ENCODE results near the gene SLC2A4.

SLC2A4 gene

GRCh38 chr17:7313088-7313889 is 31.8 kb downstream of the SLC2A4 start:
- H3K9me3 ChIP-seq (ENCODE audit: control insufficient read depth in 1 of 2, low read length in 2 of 2), result no peaks in the 10 kb centered on the region
- H3K9ac ChIP-seq (ENCODE audit: low read depth in 1 of 2, low read length in 2 of 2), result peak overlapping the region in 1 of 2 donors; percentile 21
- H3K4me3 ChIP-seq (ENCODE audit: low read depth in 1 of 2, low read length in 2 of 2), result no peak overlapping the region
- no peaks in the 10 kb centered on the region for H3K27me3 ChIP-seq (ENCODE audit: control insufficient read depth in 1 of 2, insufficient read depth in 2 of 2, low read length in 2 of 2)
- no peak overlapping the region for H3K27ac ChIP-seq (ENCODE audit: low read depth, low read length)
- peaks cover 52 to 62% of the 10 kb centered on the region in 2 donors for H3K36me3 ChIP-seq (ENCODE audit: control insufficient read depth in 1 of 2, insufficient read depth in 2 of 2, low read length in 2 of 2)
- peaks cover 41 to 43% of the 10 kb centered on the region in 2 donors for H3K4me1 ChIP-seq (ENCODE audit: control insufficient read depth in 1 of 2, insufficient read depth in 2 of 2, low read length in 2 of 2)

- Histone ChIP-seq H3K9me3 (ENCODE audit: control insufficient read depth in 1 of 2, low read length in 2 of 2) (no peaks in the 10 kb centered on the region), H3K36me3 (ENCODE audit: control insufficient read depth in 1 of 2, insufficient read depth in 2 of 2, low read length in 2 of 2) (peaks cover 60 to 70% of the 10 kb centered on the region in 2 donors), H3K9ac (ENCODE audit: low read depth in 1 of 2, low read length in 2 of 2) (peak overlapping the region; percentile 87 to 90), H3K4me3 (ENCODE audit: low read depth in 1 of 2, low read length in 2 of 2) (peak overlapping the region; percentile 89 to 92), H3K27ac (ENCODE audit: low read depth, low read length) (no peak overlapping the region), H3K27me3 (ENCODE audit: control insufficient read depth in 1 of 2, insufficient read depth in 2 of 2, low read length in 2 of 2) (no peaks in the 10 kb centered on the region), H3K4me1 (ENCODE audit: control insufficient read depth in 1 of 2, insufficient read depth in 2 of 2, low read length in 2 of 2) (peaks cover 37 to 44% of the 10 kb centered on the region in 2 donors)
These were observed 32.6 kb downstream of the SLC2A4 start for GRCh38 chr17:7313890-7314718.

- Histone ChIP-seq H3K27ac (ENCODE audit: low read depth, low read length) (peak within 1 kb of the TSS; percentile 84), H3K27me3 (ENCODE audit: control insufficient read depth in 1 of 2, insufficient read depth in 2 of 2, low read length in 2 of 2) (no peaks in the 10 kb centered on the region), H3K36me3 (ENCODE audit: control insufficient read depth in 1 of 2, insufficient read depth in 2 of 2, low read length in 2 of 2) (peaks cover 52 to 66% of the 10 kb centered on the region in 2 donors), H3K4me3 (ENCODE audit: low read depth in 1 of 2, low read length in 2 of 2) (peak within 1 kb of the TSS; percentile 89 to 92), H3K9me3 (ENCODE audit: control insufficient read depth in 1 of 2, low read length in 2 of 2) (no peaks in the 10 kb centered on the region), H3K4me1 (ENCODE audit: control insufficient read depth in 1 of 2, insufficient read depth in 2 of 2, low read length in 2 of 2) (peaks cover 29 to 35% of the 10 kb centered on the region in 2 donors), H3K9ac (ENCODE audit: low read depth in 1 of 2, low read length in 2 of 2) (peak within 1 kb of the TSS; percentile 87 to 90)
These were observed 33.4 kb downstream of the SLC2A4 start, which contains the start of gene GPS2 for GRCh38 chr17:7314719-7315569. GPS2 (minus strand) TSS chr17:7315360; CDS start chr17:7315052, 308 bp downstream.

- Histone ChIP-seq H3K27me3 (ENCODE audit: control insufficient read depth in 1 of 2, insufficient read depth in 2 of 2, low read length in 2 of 2) (no peaks in the 10 kb centered on the region), H3K9ac (ENCODE audit: low read depth in 1 of 2, low read length in 2 of 2) (peak overlapping the region; percentile 76 to 90), H3K27ac (ENCODE audit: low read depth, low read length) (peak overlapping the region; percentile 84), H3K4me3 (ENCODE audit: low read depth in 1 of 2, low read length in 2 of 2) (peak overlapping the region; percentile 80 to 92), H3K36me3 (ENCODE audit: control insufficient read depth in 1 of 2, insufficient read depth in 2 of 2, low read length in 2 of 2) (peaks cover 49 to 65% of the 10 kb centered on the region in 2 donors), H3K9me3 (ENCODE audit: control insufficient read depth in 1 of 2, low read length in 2 of 2) (no peaks in the 10 kb centered on the region), H3K4me1 (ENCODE audit: control insufficient read depth in 1 of 2, insufficient read depth in 2 of 2, low read length in 2 of 2) (peaks cover 24 to 31% of the 10 kb centered on the region in 2 donors)
These were observed 34.2 kb downstream of the SLC2A4 start for GRCh38 chr17:7315570-7316235.

GRCh38 chr17:7317161-7317803 is 35.8 kb downstream of the SLC2A4 start:
- no peaks in the 10 kb centered on the region for H3K27me3 ChIP-seq (ENCODE audit: control insufficient read depth in 1 of 2, insufficient read depth in 2 of 2, low read length in 2 of 2)
- no peak overlapping the region for H3K9ac ChIP-seq (ENCODE audit: low read depth in 1 of 2, low read length in 2 of 2)
- H3K27ac ChIP-seq (ENCODE audit: low read depth, low read length), result no peak overlapping the region
- H3K4me1 ChIP-seq (ENCODE audit: control insufficient read depth in 1 of 2, insufficient read depth in 2 of 2, low read length in 2 of 2), result peaks cover 24 to 31% of the 10 kb centered on the region in 2 donors
- peaks cover 47 to 64% of the 10 kb centered on the region in 2 donors for H3K36me3 ChIP-seq (ENCODE audit: control insufficient read depth in 1 of 2, insufficient read depth in 2 of 2, low read length in 2 of 2)
- no peaks in the 10 kb centered on the region for H3K9me3 ChIP-seq (ENCODE audit: control insufficient read depth in 1 of 2, low read length in 2 of 2)
- no peak overlapping the region for H3K4me3 ChIP-seq (ENCODE audit: low read depth in 1 of 2, low read length in 2 of 2)

GRCh38 chr17:7318121-7318860 is 36.8 kb downstream of the SLC2A4 start:
- H3K27me3 ChIP-seq (ENCODE audit: control insufficient read depth in 1 of 2, insufficient read depth in 2 of 2, low read length in 2 of 2), result no peaks in the 10 kb centered on the region
- no peak overlapping the region for H3K27ac ChIP-seq (ENCODE audit: low read depth, low read length)
- no peak overlapping the region for H3K4me3 ChIP-seq (ENCODE audit: low read depth in 1 of 2, low read length in 2 of 2)
- no peaks in the 10 kb centered on the region for H3K9me3 ChIP-seq (ENCODE audit: control insufficient read depth in 1 of 2, low read length in 2 of 2)
- peaks cover 19 to 31% of the 10 kb centered on the region in 2 donors for H3K4me1 ChIP-seq (ENCODE audit: control insufficient read depth in 1 of 2, insufficient read depth in 2 of 2, low read length in 2 of 2)
- no peak overlapping the region for H3K9ac ChIP-seq (ENCODE audit: low read depth in 1 of 2, low read length in 2 of 2)
- peaks cover 46 to 64% of the 10 kb centered on the region in 2 donors for H3K36me3 ChIP-seq (ENCODE audit: control insufficient read depth in 1 of 2, insufficient read depth in 2 of 2, low read length in 2 of 2)

- Histone ChIP-seq H3K4me3 (ENCODE audit: low read depth in 1 of 2, low read length in 2 of 2) (no peak overlapping the region), H3K4me1 (ENCODE audit: control insufficient read depth in 1 of 2, insufficient read depth in 2 of 2, low read length in 2 of 2) (peaks cover 0 to 9% of the 10 kb centered on the region in 2 donors), H3K27ac (ENCODE audit: low read depth, low read length) (no peak overlapping the region), H3K27me3 (ENCODE audit: control insufficient read depth in 1 of 2, insufficient read depth in 2 of 2, low read length in 2 of 2) (no peaks in the 10 kb centered on the region), H3K9ac (ENCODE audit: low read depth in 1 of 2, low read length in 2 of 2) (no peak overlapping the region), H3K9me3 (ENCODE audit: control insufficient read depth in 1 of 2, low read length in 2 of 2) (no peaks in the 10 kb centered on the region), H3K36me3 (ENCODE audit: control insufficient read depth in 1 of 2, insufficient read depth in 2 of 2, low read length in 2 of 2) (peaks cover 49 to 83% of the 10 kb centered on the region in 2 donors)
These were observed 39.9 kb downstream of the SLC2A4 start for GRCh38 chr17:7321466-7321865.

- peaks cover 0 to 10% of the 10 kb centered on the region in 2 donors for H3K4me1 ChIP-seq (ENCODE audit: control insufficient read depth in 1 of 2, insufficient read depth in 2 of 2, low read length in 2 of 2)
- no peak overlapping the region for H3K27ac ChIP-seq (ENCODE audit: low read depth, low read length)
- no peaks in the 10 kb centered on the region for H3K27me3 ChIP-seq (ENCODE audit: control insufficient read depth in 1 of 2, insufficient read depth in 2 of 2, low read length in 2 of 2)
- no peaks in the 10 kb centered on the region for H3K9me3 ChIP-seq (ENCODE audit: control insufficient read depth in 1 of 2, low read length in 2 of 2)
- H3K4me3 ChIP-seq (ENCODE audit: low read depth in 1 of 2, low read length in 2 of 2), result no peak overlapping the region
- peaks cover 47 to 75% of the 10 kb centered on the region in 2 donors for H3K36me3 ChIP-seq (ENCODE audit: control insufficient read depth in 1 of 2, insufficient read depth in 2 of 2, low read length in 2 of 2)
- no peak overlapping the region for H3K9ac ChIP-seq (ENCODE audit: low read depth in 1 of 2, low read length in 2 of 2)
These were observed 41.1 kb downstream of the SLC2A4 start for GRCh38 chr17:7322520-7323194.

Measured in duodenal mucosa (tissue), 2 donors.